ENCODE measurements around the gene SSR2.
A peak's percentile ranks its signal among the peaks of the same experiment; 100 is the strongest.
"Not testable (repeated sequence)": the region's sequence is repeated elsewhere in the genome, so short reads cannot be mapped to it uniquely, and the experiment has no call there.

Gene SSR2

GRCh38 chr1:155990005-155990739, 30.6 kb downstream of the SSR2 start:
- H3K79me2 ChIP-seq (ENCODE audit: insufficient read depth, low read depth) = no peaks in the 10 kb centered on the region
- H4K20me1 ChIP-seq (ENCODE audit: insufficient read depth) = no peaks in the 10 kb centered on the region
- H3K27me3 ChIP-seq (ENCODE audit: insufficient read depth, low read depth) = no peaks in the 10 kb centered on the region
- TF ChIP-seq, protein P1, sequence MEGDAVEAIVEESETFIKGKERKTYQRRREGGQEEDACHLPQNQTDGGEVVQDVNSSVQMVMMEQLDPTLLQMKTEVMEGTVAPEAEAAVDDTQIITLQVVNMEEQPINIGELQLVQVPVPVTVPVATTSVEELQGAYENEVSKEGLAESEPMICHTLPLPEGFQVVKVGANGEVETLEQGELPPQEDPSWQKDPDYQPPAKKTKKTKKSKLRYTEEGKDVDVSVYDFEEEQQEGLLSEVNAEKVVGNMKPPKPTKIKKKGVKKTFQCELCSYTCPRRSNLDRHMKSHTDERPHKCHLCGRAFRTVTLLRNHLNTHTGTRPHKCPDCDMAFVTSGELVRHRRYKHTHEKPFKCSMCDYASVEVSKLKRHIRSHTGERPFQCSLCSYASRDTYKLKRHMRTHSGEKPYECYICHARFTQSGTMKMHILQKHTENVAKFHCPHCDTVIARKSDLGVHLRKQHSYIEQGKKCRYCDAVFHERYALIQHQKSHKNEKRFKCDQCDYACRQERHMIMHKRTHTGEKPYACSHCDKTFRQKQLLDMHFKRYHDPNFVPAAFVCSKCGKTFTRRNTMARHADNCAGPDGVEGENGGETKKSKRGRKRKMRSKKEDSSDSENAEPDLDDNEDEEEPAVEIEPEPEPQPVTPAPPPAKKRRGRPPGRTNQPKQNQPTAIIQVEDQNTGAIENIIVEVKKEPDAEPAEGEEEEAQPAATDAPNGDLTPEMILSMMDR (conservative IDR thresholded peaks at IDR 0.05; ENCODE audit: low read depth, low read length) = no peak
- peaks cover 36% of the 10 kb centered on the region for H3K4me1 ChIP-seq (ENCODE audit: low read depth, poor library complexity, severe bottlenecking)
- H3K27ac ChIP-seq = no peak overlapping the region
- no peaks in the 10 kb centered on the region for H3K36me3 ChIP-seq (ENCODE audit: insufficient read depth)
- H2AFZ ChIP-seq (ENCODE audit: low read depth) = peak overlapping the region; percentile 31; the same call in 1 of the 2 replicates
- no peak overlapping the region for H3K4me3 ChIP-seq (IDR thresholded peaks at IDR 0.05; ENCODE audit: insufficient read depth, low read depth, low read length)
- H3K9ac ChIP-seq = no peak overlapping the region
- peak overlapping the region; percentile 1; the same call in 1 of the 2 replicates for H3K4me2 ChIP-seq

GRCh38 chr1:155989242-155990004, 31.3 kb downstream of the SSR2 start:
- Histone ChIP-seq H3K27me3 (ENCODE audit: insufficient read depth, low read depth) (no peaks in the 10 kb centered on the region), H3K36me3 (ENCODE audit: insufficient read depth) (no peaks in the 10 kb centered on the region), H3K9ac (no peak overlapping the region), H4K20me1 (ENCODE audit: insufficient read depth) (no peaks in the 10 kb centered on the region), H3K79me2 (ENCODE audit: insufficient read depth, low read depth) (no peaks in the 10 kb centered on the region), H3K4me2 (peak overlapping the region; percentile 1; the same call in 1 of the 2 replicates), H3K4me1 (ENCODE audit: low read depth, poor library complexity, severe bottlenecking) (peaks cover 40% of the 10 kb centered on the region), H3K4me3 (IDR thresholded peaks at IDR 0.05; ENCODE audit: insufficient read depth, low read depth, low read length) (no peak overlapping the region), H2AFZ (ENCODE audit: low read depth) (peak overlapping the region; percentile 31; the same call in 1 of the 2 replicates), H3K27ac (no peak overlapping the region)
- TF ChIP-seq, protein P1 (conservative IDR thresholded peaks at IDR 0.05; ENCODE audit: low read depth, low read length) = peak; percentile 100

DNA sequence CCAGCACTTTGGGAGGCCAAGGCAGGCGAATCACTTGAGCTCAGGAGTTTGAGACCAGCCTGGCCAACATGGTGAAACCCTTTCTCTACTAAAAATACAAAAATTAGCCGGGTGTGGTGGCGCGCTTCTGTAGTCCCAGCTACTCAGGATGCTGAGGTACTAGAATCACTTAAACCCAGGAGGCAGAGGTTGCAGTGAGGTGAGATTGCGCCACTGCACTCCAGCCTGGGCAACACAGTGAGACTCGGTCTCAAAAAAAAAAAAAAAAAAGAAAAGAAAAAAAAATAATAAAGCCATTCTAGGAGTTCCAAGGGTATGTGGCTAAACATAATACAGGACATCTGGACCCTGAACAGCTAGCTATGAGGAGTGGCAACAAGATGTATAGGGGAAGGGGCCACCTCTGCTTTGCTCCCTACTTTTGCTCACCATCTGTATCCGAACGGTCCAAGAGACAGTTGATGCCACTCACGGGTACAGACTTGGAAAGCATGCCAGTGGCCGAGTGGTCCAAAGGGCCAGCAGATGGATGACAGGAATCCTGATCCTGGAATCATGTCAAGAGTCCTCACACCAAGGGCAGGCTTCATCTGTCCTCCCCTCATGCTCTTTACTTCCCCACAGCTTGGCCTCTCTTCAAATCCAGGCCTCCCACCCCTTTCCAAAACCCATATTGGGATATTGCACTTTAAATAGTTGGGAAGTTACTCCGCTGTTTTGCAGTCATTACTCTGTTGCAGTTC, 35.7 kb downstream of the SSR2 start:
- H3K27ac ChIP-seq; H3K36me3 ChIP-seq (ENCODE audit: insufficient read depth); H3K27me3 ChIP-seq (ENCODE audit: insufficient read depth, low read depth); H2AFZ ChIP-seq (ENCODE audit: low read depth); H3K4me3 ChIP-seq (IDR thresholded peaks at IDR 0.05; ENCODE audit: insufficient read depth, low read depth, low read length); H3K4me2 ChIP-seq; H3K9ac ChIP-seq; H4K20me1 ChIP-seq (ENCODE audit: insufficient read depth): not testable (repeated sequence)
- H3K79me2 ChIP-seq (ENCODE audit: insufficient read depth, low read depth) = peaks cover 25% of the 10 kb centered on the region
- H3K4me1 ChIP-seq (ENCODE audit: low read depth, poor library complexity, severe bottlenecking) = peaks cover 70% of the 10 kb centered on the region

DNA sequence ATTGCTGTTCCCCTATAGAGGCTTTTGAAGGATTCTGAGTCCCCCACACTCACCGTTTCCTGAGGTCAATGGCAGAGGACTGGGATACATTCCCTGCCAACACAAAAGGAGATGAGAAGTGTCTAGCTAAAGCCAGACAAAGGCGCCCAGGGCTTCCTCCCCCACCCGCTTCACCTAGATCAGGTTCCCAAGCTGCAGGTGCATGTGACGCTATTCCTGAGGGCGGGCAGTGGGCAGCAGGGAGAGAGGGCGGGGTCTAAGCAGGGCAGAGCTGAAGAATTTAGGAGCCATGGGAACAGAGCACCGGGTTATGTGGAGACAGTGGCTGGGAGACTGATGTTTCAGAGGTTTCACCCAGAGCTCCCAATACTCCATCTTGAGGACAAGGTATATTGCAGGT, 36.4 kb downstream of the SSR2 start:
- Histone ChIP-seq H4K20me1 (ENCODE audit: insufficient read depth) (no peaks in the 10 kb centered on the region), H3K27me3 (ENCODE audit: insufficient read depth, low read depth) (no peaks in the 10 kb centered on the region), H3K4me2 (peak overlapping the region; percentile 4; the same call in 1 of the 2 replicates), H3K4me1 (ENCODE audit: low read depth, poor library complexity, severe bottlenecking) (peaks cover 67% of the 10 kb centered on the region), H3K79me2 (ENCODE audit: insufficient read depth, low read depth) (peaks cover 32% of the 10 kb centered on the region), H3K36me3 (ENCODE audit: insufficient read depth) (no peaks in the 10 kb centered on the region), H3K27ac (no peak overlapping the region), H3K9ac (no peak overlapping the region), H2AFZ (ENCODE audit: low read depth) (no peak overlapping the region), H3K4me3 (IDR thresholded peaks at IDR 0.05; ENCODE audit: insufficient read depth, low read depth, low read length) (no peak overlapping the region)
- TF ChIP-seq, protein P1 (conservative IDR thresholded peaks at IDR 0.05; ENCODE audit: low read depth, low read length) = no peak
